GDM1 (cell line): ENCODE measurements around the gene SNUPN.
"Not testable (repeated sequence)": the region's sequence is repeated elsewhere in the genome, so short reads cannot be mapped to it uniquely, and the experiment has no call there.

ENCODE experiments used
- DNase-seq: peaks from one replicate; lab custom pipeline; 2025; lab: John Stamatoyannopoulos, UW

The SNUPN gene

GRCh38 chr15:75583701-75584100 is 41.8 kb downstream of the SNUPN start:
- DNase-seq: no peak

GRCh38 chr15:75582943-75583342 is 42.6 kb downstream of the SNUPN start:
- DNase-seq: not testable (repeated sequence)

- peak; percentile 57 for DNase-seq
Observed at GRCh38 chr15:75578948-75579920, 46.3 kb downstream of the SNUPN start, which contains the start of gene PTPN9. Gene PTPN9 (minus strand): TSS chr15:75579315. CDS start chr15:75578776, 539 bp downstream.

- DNase-seq: peak; percentile 23
Observed at GRCh38 chr15:75578173-75578947, 47.2 kb downstream of the SNUPN start.

GRCh38 chr15:75577401-75578172 is 47.9 kb downstream of the SNUPN start:
- no peak for DNase-seq

- DNase-seq: no peak
Observed at GRCh38 chr15:75573648-75574384, 51.7 kb downstream of the SNUPN start.

GRCh38 chr15:75570126-75570845 is 55.2 kb downstream of the SNUPN start:
- DNase-seq: no peak

GRCh38 chr15:75565062-75565970 is 60.2 kb downstream of the SNUPN start:
- DNase-seq: no peak

GRCh38 chr15:75561888-75562287 is 63.6 kb downstream of the SNUPN start:
- DNase-seq: no peak

GRCh38 chr15:75559360-75559759 is 66.2 kb downstream of the SNUPN start:
- DNase-seq: not testable (repeated sequence)

GRCh38 chr15:75558955-75559354 is 66.6 kb downstream of the SNUPN start:
- DNase-seq: not testable (repeated sequence)

- no peak for DNase-seq
Observed at GRCh38 chr15:75554717-75555116, 70.8 kb downstream of the SNUPN start.

- no peak for DNase-seq
Observed at GRCh38 chr15:75553659-75554058, 71.9 kb downstream of the SNUPN start.

GRCh38 chr15:75551091-75551490 is 74.4 kb downstream of the SNUPN start:
- DNase-seq: no peak
